Activated CD4-positive, alpha-beta T cell treated with anti-CD3 and anti-CD28 coated beads, Interleukin-2, amount 50 U/mL, for 24 hours (primary cell): Measurements from ENCODE around the gene CADPS.
"Not testable (repeated sequence)": the region's sequence is repeated elsewhere in the genome, so short reads cannot be mapped to it uniquely, and the experiment has no call there.

Experiments
- DNase-seq, 2 donors: peaks; one replicate each; pipeline ENCODE4 v3.0.0-alpha.2; 2020; ENCODE audit warnings: low read depth in 1 of 2, low spot score in 1 of 2

CADPS gene

DNA sequence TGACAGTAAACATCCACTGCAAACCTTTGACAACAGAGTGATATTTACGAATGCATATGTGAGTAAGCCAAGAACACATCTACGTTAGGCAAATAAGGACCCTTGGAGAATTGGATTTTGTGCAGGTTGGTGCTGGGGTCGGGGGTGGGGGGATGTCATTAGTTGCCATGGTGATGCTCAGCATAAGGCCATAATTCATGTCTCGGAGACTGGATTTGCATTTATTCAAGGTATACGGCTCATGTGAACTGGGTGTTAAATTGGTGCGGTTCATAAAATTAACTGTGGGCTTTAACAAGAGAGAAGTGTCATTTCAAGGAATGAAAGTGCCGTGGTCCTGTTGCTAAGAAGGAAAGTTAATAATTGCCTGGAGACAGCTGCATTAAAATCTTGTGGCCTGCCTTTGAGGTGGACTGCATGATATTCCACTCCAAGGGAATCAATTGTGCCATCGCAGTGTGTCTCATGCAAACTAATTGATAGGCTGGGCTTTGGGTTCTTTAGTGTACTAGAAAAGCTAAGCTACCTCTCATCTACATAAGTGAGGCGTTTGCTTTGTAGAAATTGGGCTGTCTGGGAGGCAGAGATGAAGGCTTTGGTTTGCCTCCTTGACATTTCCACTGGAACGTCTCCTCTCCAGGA, 273.0 kb downstream of the CADPS start:
- no peak for DNase-seq

DNA sequence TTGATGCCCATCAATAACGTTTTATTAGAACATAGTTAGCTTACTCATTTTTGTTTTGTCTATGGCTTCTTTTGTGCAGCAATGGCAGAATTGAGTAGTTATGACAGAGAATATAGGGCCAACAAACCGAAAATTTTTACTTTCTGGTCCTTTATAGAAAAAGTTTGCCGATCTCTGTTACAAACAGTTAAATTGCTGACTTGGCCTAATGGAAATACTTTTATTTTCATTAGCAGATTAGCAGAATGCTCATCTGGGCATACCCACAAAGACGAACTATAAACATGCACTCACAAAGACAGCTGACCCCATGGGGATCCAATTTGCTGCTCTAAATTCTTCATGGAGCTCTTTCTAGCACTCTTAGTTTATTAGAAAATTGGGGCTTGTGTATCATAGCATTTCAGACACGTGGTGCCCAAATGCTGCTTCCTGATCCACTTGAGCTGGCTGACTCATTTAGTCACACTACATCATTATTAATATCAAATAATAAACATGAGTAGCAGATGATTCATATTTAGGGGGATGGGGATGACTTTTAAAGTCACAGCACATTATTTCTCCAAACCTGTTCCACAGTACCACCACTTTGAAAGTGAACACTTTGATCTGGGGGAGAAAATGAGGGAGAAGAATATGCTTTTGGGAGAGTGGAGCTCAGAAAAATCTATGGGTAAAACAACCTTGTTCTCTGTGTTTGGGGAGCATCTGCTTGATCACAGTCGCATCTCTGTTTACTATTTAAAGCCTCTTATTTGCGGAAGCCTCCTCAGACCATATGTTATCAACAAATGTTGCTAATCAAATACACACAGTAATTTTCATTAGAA, 273.8 kb downstream of the CADPS start:
- no peak for DNase-seq

GRCh38 chr3:62600033-62600432, 275.2 kb downstream of the CADPS start:
- DNase-seq = no peak

DNA sequence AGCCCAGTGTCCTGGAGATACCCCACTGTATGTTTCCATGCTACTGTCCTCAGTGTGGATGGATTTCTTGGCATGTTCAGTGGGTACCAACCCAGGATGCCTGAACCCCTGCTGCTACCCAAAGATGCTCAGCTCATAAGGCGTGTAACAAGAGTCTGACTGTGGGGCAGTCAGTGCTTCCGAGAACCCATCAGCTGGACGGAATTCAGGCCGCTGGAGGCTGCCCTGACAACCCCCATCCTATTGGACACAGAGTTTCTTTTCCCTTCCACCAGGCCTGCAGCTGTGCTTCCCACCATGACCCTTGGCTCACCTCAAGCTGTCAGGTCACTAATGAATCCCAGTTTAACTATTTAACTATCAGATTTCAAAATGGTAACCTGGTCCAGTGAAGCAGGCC, 277.7 kb downstream of the CADPS start:
- DNase-seq = no peak

DNA sequence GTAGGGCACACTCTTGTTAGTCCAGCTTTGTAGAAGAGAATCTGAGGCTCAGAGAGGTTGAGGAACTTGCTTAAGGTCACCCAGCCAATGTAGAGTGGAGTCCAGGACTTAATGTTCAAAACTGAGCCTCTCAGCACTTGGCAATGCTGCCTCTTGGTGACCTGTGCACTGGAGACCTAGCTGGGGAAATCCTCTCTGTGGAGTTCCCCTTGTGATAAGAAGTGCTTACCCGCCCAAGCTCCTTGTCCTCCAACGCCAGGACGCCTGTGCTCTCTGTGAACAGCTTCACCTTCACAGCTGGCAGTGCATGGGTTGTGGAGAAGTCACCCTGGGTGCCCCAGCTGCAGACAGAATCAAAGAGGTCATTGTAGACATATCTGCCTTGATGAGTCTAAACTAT, 282.8 kb downstream of the CADPS start:
- DNase-seq = no peak

- DNase-seq = no peak
Observed at GRCh38 chr3:62589078-62589477, 286.1 kb downstream of the CADPS start.

- DNase-seq = no peak
Observed at GRCh38 chr3:62587579-62588031, 287.6 kb downstream of the CADPS start.

- DNase-seq = no peak
Observed at GRCh38 chr3:62587169-62587568, 288.0 kb downstream of the CADPS start.

DNA sequence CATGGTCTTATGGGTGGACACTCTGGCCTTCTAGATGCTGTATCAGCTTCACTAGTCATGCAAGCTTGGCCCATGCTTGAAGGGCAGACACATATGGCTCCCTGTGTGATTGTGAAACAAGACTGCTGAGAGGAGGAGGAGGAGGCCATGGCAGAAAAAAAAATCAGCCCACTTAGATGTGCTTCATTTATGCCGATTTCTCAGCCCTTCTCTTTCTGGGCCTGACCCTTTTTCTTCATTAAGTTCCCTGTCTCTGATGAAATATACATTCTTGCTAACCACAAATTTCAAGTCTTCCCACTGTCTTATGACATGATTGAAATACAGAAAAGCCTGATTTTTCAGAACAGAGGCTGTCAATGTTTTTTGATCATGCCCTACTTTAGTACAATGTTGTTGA, 288.9 kb downstream of the CADPS start:
- DNase-seq = no peak

GRCh38 chr3:62585861-62586260, 289.4 kb downstream of the CADPS start:
- no peak for DNase-seq

DNA sequence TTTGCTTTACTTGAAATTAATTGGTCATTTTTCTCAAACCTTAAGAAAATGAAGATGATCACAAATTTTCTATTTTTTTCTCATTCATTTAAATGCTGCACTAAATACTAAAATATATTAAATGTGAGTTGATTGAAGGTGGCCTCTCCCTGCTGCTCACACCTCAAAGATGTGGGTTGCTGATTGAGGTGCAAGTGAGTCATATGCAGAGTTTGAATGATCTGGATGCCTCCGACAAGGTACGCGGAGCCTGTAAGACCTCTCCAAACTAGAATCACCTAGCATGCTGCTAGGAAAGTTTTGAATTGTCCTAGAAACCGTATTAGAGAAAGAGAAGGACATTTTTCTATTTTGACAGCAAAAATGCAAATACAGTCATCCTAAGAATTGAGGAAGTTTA, 290.6 kb downstream of the CADPS start:
- no peak for DNase-seq

DNA sequence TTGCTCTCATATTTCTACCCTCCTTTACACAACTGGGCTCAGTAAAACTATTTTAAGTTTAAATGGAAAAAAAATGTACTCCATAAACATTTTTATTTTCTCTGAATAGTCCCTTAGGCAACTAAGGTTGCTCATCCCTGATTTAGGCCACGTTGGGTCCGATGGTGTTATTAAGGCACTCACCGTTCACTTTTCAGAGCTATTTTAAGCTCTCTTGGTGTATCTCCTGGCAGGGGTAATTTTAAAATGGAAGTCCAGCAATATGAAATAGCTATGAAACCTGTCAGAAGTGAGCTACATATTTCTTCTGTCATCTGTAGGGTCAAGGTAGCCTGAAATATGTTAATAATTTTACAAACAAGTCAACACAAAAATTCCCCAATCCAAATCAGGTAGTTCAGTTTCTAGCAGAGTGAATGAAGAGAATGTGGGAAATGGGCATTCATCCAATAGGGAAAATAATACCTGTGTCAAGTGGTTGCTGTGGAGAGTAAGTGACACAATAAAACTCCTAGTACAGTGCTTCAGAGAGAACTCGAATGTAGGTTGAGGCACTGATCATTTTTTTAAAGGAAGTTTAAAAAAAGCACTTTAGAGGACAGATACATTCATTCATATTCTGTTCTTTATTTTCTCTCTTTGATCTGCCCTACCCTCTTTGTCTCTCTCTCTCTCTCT, 292.6 kb downstream of the CADPS start:
- no peak for DNase-seq

- not testable (repeated sequence) for DNase-seq
Observed at GRCh38 chr3:62580485-62580884, 294.7 kb downstream of the CADPS start.

GRCh38 chr3:62577153-62577552, 298.1 kb downstream of the CADPS start:
- no peak for DNase-seq

DNA sequence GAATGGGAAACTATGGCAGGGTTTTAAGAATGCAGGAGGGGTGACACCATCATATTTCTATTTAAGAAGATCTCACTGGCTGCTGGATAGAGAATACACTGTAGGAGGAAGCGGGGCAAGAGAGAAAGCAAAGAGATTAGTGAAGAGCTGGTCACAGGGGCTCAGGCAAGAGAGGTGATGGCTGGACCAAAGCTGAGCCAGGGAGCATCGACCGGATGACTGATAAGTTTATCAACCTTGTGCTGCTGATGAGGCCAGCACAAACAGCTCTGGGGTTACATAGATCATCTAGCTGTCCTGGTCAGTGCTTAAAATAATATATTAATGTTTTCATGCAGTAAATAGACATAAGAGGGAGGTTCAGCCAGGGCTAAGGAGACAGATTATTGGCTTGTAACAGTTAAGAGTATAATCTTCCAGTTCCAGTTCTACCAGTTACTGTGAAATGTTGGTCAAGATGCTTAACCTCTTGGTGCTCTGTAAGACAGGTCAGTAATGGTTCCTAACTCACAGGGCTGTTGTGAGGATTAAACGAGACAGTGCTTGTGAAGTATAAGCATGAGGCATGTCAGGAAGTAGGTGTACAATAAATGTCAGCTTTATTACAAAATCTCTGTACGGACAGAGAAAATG, 300.8 kb downstream of the CADPS start:
- DNase-seq = no peak

DNA sequence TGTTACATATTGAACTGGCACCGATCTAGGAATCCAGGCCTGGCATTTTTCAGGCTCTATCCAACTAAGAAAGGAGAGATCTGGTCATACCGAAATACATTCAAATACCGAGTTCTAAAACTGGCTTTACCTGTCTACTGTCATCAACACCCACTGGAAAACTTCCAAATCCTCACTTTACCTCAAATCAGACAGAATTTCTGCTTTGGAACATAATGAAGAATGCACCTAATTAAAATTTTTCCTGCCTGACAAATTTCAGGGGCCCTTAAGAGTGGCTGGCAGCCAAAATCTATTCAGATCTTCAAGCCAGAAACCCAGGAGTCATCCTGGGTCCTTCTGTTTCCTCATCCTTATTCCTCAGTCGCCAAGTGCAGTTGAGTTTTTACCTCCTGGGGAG, 303.3 kb downstream of the CADPS start:
- DNase-seq = no peak

DNA sequence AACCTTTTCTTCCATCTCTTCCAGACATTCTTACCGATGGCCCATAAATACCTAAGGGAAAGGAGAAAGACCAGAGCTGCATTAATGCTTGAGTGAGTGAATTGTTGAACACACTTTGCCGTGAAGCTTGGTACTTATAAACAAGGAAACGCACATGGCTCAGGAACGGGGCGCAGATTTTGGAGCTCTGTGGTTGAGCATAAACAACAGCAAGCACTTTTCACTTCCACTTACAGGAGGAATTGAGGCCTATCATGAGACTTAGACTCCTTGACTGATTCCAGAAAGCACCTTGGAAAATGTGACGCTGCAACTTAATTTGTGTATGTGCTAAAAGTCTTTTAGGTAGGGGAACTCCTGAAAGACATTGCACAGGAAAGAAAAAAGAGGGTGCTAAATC, 304.3 kb downstream of the CADPS start:
- no peak for DNase-seq

GRCh38 chr3:62569609-62570008, 305.6 kb downstream of the CADPS start:
- no peak for DNase-seq

DNA sequence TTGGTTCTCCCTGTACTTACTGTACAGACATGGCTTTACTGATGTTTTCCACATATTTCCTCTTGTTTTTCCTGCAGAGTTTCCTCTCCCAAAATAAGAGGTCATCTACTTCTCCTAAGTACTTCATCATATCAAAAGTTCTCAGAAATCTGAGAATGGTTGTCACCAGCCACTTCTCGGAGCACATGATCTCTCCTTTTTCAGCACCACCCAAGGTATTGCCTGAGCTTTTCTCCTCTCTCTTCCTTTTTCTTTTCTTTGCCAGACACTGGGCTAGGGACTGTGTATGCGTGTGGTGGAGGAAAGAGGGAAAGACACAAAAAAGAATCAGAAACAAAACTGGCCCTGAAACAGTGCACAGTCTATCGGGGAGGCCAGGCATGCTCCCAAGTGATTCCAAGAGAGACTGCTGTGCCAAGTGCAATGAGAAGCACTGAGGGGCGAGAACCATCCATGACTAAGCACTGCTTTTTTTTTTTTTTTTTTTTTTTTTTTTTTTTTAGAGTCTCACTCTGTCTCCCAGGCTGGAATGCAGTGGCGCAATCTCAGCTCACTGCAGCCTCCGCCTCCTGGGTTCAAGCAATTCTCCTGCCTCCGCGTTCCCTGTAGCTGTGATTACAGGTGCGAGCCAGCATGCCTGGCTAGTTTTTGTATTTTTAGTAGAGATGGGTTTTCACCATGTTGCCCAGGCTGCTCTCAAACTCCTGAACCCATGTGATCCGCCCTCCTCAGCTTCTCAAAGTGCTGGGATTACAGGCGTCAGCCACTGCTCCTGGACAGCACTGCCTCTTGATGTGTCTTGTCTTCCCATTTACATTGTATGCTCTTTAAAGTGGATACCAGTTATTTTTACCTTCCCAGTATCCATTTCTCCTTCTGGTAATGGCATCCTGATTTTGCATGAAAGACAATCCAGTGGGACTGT, 307.9 kb downstream of the CADPS start:
- no peak for DNase-seq

- DNase-seq = no peak
Observed at GRCh38 chr3:62566022-62566557, 309.1 kb downstream of the CADPS start.
